OCI-M1 (cell line): ENCODE measurements around the gene MINDY4.

Experiments
- DNase-seq: peaks from one replicate; lab custom pipeline; 2025; lab: John Stamatoyannopoulos, UW

MINDY4 gene

DNA sequence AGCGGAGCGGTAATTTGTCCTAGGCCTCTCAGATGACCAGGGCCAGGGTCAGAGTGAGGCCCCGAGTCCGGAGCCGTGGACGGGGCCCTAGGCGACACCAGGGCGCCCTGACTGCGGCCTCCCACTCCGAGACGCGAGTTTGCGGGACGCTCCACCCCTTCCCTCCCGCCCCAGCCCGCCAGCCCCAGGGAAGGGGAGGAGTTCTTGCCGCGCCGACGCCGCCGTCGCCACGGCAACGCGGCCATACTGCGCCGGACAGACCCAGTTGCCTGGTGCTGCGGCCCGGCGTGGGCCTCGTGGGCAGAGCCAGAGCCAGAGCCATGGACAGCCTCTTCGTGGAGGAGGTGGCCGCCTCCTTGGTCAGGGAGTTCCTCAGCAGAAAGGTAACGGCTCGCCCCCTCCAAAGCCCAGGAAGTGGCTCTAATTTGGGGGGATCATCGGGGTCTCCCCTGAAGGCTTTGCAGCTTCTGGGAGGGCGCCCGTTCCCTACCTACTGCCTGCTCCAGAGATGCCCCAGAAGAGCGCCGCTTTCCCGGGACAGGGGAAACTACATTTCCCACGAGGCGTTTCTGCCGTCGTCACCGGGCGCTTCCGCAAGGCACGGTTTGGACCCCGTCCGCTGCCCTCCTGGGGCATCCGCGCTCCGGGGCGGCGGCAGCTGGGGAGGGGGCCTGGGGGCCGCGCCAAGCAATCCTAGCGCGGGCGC lies at the start of gene MINDY4:
TSS of gene MINDY4 (plus strand) at position 244 of the 706 bp plus-strand sequence. CDS start at position 321, 77 bp downstream.
- DNase-seq: peak; percentile 59

DNA sequence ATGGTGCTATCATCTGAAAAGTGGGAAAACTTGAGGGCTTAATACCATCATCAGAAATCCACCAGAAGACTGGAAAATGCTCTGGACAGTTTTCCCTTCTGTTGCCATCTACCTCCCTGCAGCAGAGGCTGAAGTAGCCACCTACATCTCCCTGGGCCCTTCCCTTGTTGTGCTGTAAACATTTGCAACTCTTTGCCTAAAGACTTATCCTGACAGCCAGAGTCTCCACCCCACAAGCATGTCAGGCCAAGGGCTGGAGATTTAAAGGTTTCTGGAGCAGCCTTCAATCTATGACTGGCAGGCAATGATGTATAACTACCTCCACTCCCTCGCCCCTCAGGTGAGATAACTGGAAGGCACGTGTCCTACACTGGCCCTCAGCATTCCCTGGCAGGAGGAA lies 49.0 kb upstream of the MINDY4 start:
- no peak for DNase-seq

DNA sequence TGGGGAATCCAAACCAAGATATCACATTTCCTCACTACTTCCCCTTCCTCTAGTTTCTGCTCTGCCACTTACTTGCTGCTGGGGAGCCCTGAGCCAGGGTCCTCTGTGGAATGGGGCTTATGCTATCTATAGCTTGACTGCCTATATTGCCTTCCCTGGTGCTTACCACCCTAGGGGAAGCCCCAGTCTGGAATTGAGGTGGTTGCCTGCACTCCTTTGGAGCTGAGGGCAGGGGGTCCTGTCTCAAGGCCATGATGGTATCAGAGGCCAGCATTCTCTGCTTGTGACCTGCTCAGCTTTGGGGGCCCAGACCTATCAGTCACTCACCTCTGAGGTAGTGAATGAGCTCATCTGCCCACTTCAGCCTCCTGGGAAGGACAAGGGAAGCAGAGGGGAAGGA lies 48.5 kb upstream of the MINDY4 start:
- no peak for DNase-seq

DNA sequence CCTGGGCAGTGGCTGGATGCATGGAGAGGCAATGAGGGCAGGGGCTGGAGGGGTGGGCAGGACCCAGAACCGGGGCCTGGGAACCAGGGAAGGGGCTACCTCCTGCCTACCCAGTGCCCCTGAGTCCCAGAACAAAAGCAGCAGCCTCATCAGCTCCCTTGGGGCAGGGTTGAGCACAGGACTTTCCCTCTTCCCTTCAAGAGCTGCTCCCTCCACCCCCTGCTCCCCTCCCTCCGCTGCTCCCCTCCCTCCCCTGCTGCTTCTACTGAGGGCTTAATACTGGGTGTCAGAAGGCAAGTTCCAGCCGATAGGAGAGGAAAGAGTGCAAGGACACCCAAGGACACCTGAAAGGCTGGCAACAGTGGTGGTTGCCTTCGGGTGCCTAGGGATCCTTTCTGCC lies 47.4 kb upstream of the MINDY4 start:
- no peak for DNase-seq

DNA sequence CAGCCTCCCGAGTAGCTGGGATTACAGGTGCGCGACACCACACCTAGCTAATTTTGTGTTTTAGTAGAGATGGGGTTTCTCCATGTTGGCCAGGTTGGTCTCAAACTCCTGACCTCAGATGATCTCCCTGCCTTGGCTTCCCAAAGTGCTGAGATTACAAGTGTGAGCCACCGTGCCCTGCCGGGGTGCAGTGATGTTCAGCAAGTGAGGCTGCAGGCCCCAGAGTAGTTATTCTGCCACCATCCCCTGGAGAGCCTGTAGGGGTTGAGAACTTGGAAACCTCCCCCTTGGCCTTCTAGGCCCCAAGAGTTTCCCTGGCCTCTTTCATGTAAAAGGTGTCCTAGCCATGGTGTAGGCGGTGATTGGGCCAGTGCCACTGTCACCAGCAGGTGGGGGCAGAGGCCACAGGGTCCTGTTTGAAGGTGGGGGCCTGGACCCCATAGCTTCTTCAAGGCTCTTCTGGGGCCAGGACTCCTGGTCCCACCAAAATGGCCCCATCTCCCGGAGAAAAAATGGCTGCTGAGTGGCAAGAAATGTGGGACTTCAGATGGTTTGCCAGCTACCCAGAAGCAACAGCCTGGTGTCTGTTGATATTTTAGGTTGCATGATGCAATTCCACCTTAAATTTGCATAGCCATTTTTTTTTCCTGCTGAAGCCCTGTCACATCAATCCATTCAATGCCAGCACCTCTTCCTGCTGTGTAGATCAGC lies 44.8 kb upstream of the MINDY4 start:
- peak; percentile 38 for DNase-seq

DNA sequence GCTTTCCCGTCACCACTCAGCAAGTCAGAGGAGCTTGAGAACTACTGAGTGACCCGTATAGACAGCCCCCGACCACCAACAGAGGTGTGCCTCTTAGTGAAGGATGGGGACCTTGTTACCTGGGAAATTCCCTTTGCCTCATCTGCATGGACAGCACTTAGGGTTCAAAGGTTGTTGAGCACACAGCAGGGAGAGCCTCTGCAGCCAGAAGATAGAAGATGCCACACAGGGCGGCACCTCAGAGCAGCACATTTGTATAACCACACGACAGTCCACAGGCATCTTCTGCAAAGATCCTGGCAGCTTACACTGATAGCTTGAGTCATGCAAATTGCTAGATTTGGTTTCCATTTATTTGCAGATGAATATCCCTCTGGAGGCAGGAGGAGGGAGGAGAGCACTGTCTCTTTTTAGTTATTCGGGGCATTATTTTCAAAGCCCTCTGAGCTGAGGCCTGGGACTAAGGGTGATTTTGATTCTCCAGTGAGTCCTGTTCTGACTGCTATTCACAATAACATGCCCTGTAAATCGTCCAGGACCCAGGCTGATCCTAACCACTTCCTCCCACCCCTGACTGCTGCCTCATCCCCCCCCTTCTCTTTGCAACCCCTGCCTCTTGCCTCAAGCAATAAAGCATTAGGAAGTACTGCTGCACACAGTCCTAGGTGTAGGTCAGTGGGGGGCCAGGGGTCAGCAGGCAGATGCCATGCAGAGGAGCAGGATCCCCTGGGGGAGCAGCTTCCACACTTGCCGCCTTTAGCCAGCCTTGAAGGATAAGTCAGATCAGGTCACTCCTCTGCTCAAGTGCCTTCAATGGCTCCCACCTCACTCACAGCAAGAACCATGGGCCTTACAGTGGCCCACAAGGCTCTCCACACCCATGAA lies 43.9 kb upstream of the MINDY4 start:
- peak; percentile 72 for DNase-seq

DNA sequence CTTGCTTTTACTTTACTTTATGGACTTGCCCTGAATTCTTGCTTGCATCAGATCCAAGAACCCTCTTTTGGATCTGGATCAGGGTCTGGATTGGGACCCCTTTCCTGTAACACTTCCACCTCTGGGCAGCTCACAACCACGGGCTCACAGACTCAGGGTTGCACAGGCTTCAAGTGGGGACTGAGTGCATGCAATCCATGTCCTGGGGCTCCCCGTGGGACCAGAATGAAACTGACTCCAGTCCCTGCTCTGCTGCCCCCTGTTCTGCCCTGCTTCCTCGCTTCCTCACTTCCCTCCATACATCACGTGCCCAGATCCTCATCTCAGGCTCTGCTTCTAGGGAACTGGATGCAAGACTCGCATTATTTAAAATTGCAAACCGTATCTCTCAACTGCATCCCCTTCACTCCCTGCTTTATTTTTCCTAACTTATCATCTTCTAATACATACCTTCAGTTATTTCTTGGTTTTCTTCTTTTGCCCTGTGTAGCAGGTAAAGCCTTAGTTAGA lies 42.6 kb upstream of the MINDY4 start:
- no peak for DNase-seq

DNA sequence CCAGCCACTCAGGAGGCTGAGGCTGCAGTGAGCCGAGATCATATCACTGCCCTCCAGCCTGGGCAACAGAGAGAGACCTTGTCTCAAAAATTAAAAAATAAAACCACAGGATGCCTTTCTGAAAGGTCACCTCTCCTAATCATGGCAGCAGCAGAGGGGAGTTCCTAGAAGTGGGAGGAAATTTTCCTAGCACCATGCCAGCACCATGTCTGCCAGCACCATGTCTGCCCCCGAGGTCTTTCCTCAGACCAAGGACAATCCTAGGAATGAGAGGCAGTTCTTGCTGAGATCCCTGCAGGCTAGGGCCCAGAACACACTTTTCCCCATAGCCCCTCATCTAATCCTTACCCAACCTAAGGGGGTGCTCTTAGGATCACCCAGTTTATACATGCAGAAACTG lies 41.6 kb upstream of the MINDY4 start:
- DNase-seq: no peak

DNA sequence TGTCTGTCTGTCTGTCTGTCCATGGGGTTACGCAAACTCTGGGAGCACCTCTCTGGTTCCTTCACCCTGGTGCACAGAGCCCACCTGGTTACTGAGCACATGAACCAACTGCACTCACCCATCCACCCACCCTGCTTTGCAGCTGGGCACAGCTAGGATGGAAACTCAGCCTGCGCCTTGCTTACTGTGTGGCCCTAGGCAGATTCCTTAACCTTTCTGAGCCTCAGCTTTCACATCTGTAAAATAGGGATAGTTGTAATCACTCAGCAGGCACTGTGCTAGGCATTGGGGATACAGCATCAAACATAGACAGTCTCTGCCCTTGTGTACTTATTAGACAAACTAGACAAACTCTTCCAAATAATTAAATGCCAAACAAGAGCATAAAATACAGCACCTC lies 41.1 kb upstream of the MINDY4 start:
- no peak for DNase-seq

DNA sequence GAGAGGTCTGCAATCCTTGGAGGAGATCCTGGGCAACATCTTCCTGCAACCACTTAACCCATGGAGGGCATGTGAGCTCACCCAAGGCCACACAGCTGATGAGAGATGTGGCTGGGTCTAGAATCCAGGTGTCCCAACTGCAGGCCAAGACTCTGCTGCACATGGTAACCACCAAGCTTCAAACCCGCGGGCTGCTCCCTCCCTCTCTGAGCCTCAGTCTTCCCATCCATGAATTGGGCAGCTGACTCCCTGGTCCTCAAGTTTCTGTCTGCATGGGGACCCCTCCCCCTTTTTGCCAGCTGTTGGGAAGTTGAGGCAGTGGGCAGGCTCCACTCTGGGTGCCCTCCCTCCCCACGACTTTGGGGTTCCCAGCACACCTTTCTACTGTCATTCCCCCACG lies 40.2 kb upstream of the MINDY4 start:
- no peak for DNase-seq

DNA sequence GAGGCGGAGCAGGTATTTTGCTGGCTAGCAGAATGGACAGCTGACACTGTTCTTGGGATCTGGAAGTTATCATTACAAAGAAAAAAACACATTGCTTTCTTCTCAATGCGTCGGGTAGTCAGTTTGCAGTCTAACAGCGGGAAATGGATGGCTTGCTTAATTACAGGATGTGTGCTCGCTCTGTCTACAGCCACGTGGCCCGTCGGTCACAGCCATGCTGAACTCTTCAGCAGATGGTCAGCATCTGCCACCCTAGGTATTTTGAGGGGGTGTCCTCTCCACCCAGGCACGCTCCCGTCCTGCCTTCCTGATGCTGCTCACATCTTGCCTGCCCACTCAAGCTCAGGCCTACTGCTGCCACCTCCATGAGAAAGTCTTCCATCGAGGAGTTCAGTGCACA lies 39.6 kb upstream of the MINDY4 start:
- DNase-seq: no peak

DNA sequence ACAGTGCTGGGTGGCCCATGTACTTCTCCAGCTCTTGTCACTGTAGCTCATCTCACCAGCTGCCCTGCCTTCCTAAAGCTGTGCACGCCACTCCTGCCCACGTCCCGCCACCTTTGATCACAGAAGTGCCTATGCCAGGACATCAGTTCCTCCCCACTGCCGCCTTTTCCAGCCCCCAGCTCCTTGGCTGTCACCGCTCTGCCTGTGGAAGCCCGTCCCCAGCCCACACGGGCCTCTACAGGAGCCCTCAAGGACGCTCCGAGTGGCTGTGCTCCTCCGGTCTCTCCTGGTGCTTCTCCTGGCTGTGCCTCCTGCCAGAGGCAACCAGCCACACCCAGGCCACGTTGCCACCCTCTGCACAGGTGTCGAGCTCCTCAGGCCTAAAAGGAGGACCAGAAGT lies 38.6 kb upstream of the MINDY4 start:
- DNase-seq: no peak

DNA sequence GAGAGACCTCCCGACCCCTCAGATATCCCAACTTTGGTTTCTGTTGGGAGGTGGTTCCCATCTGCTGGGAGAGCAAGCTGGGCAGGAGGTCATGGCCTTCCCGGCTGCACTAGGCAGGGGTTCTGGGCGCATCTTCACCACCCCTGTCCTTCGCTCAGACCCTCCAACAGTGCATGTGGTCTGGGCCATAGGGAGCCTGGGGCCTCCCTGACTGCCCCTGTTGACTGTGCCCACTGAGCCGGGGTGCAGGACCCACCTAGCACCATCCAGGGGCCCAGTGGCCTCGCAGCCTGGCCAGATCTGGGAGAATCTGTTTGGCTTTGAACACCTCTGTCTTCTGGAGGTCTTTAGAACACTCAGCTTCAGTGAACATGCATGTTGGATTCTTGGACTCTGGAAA lies 38.0 kb upstream of the MINDY4 start:
- no peak for DNase-seq

DNA sequence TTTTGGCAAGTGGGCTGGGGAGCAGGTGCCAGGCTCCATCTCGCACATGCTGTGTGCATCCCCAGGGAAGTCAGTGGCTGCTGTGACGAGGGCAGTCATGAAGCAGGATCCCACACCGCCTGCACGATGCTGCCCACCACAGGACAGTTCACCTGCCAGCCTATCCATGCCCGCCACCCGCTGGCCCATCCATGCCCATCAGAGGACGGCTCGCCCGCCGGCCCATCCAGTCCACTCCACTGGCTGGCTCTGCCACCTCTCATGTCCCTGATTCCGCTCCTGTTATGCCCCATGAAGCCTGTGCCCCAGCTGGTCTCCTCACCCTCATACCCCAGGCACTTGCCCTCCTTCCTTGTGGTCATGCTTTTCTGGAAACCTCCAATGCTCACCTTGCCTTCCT lies 37.5 kb upstream of the MINDY4 start:
- no peak for DNase-seq

DNA sequence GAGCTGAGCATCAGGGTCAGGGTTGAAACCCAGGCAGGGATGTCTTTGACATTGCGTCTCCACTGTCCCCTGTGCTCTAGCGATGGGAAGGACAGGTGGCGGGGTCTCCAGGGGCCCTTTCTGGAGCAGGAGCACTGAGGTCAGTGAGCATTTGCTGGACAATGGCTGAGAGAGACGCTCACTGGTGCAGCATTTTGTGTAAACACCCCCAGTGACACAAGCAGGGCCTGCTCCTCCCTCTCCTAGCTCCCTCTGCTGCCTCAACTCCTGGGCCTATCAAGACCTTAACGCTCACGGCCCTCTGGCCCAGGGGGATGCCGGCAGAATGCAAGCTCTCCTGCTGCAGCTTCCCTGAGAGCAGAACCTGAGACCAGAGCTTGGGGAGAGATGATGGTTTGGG lies 36.7 kb upstream of the MINDY4 start:
- DNase-seq: no peak

DNA sequence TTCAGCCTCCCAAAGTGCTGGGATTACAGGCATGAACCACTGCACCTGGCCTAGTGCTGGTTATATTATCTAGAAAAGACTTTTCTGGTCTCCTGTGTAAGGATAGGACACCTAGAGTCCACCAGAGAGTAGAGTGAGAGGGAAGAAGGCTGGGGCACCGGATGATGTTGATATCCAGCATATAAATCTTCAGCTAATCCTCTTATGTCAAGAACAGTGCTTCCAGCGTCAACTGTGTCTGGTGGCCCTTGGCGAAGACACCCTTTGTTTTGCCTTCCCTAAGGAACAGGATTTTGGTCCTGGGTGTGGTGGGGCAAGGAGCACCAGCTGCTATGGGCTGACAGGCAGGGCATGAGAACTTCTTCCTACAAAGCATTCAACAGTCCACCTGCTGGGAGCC lies 35.6 kb upstream of the MINDY4 start:
- DNase-seq: no peak

DNA sequence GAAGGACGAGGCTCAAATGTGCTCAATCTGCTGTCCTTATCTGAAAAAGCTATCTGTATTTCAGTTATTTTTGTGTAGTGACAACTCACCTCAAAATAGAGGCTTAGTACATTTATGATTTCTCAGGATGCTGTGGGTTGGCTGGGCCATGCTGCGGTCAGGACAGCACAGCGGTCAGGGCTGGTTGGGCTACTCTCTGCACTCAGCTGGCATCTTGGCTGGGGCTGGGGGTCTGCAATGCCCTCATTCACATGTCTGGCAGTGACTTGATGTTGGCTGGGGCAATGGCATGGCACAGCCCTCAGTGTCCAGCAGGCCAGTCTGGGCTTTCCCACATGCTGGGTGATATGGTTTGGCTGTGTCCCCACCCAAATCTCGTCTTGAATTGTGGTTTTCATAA lies 34.9 kb upstream of the MINDY4 start:
- DNase-seq: no peak

DNA sequence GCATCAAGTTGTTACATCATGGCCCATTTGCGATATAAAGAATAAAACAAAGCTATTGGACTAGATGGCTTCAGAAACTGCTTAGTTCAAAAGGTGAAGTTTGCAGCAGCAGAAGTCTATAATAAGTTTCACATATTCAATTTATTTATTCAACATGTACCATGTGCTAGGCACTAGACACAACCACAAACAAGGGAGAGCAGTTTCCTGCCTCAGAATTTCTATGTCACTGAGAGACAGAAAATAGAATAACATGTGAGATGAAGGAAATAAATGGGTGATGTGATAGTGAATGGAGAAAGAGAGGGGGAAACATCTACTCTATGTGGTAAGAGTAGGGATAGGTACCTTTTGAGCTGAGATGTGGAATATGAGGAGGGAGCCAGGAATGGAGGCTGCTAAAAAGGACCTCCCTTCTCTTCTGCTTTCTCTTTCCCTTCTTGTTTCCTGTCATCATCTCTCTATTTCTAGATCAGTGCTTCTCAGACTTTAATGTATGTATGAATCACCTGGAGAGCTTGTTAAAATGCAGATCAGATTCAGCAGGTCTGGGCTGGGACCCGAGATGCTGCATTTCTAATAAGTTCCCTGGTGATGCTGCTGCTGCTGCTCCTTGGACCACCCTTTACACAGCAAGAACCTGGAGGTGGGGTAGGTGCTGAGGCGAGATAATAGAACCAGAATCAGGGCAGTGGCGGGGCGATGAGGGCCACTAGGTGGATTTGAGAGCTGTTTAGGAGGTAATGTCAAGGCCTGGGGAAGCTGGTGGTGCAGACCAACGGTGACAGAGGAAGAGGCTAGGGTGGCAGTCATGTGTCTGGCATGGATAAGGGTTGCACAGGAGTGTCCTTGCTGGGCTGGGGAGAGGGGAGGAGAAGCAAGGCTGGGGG lies 32.9 kb upstream of the MINDY4 start:
- no peak for DNase-seq

DNA sequence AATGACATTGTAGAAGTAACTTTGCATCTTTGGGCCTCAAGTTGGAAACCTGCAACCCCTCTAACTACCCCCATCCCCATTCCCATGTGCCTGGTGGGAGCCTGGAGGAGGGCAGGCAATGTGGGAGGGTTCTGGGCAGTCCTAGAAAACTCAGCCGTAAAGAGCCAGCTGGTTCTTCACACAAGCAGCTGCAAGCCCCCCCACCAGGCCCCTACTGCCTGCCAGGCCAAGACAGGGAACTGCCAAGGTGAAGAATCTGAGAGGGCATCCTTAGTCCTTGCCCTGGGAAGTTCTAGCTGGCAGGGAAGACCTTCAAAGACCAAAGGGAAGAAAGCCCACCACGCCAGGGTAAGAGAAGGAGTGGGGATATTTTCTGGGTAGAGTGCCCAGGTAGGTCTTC lies 31.5 kb upstream of the MINDY4 start:
- DNase-seq: no peak

DNA sequence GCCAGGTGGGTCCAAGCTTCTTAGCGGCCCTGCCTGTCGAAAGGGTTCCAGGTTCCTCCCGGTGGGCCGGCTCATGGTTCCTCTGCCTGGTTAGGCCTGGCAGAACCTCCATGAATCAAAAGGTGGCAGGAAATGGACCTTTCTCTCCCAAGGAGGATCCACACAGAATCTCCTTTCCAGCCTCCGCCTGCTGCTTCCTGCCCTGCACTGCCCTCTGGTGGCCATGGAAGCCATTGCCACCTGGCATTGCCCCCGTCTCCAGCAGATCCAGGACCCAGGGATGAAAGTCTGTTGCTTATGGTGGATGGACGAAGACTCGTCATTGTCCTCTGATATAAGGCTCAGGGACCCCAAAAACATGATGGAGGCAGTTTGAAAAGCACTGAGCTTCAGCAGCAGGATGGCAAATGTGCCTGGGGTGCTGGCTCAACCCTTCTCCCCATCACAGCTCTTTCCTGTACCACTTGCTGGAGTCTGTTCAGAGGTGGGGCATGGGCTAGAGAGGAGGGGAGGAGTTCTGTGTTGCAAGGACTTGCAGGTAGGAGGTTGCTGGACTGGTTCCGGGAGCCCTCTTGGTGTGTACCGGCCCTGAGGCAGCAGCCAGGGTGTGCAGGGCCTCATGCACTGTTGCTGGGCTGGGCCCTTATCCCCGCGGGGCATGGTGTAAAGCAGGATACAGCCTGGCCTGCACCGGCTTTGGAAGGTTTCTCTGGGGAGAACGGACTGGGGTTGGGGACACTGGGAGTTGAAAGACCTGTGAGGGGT lies 30.6 kb upstream of the MINDY4 start:
- peak; percentile 72 for DNase-seq

DNA sequence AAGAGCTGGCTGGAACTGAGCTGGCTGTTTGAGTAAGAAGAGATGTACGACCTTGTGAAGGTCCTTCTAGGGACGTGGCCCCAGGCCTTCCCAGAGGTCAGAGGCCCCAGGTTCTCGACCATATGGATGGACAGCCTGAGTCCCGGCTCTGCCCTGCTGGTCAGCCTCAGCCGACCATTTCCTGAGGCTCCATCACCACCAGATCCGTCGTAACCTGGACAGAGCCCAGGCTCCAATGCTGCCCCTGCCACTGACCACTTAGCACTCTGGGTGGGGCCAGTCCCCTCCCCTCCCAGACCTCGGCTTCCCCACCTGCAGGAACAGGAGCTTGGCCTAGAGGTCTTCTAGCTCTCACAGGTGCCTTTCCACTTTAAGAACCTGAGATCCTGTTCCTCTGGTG lies 29.9 kb upstream of the MINDY4 start:
- no peak for DNase-seq
